ENCODE data around the gene WDR86.

The WDR86 gene

GRCh38 chr7:151395036-151395367 is 14.8 kb downstream of the WDR86 start:
- no peak overlapping the region for H3K4me2 ChIP-seq (ENCODE audit: low read length)
- TF ChIP-seq EZH2phosphoT487 (IDR thresholded peaks at IDR 0.05; ENCODE audit: borderline replicate concordance, low read length): no peak
- no peak for TF ChIP-seq CTCF (IDR thresholded peaks at IDR 0.05; ENCODE audit: low read depth, low read length, poor library complexity, severe bottlenecking)
- H3K9me3 ChIP-seq (ENCODE audit: control insufficient read depth, insufficient read depth, low read length): no peaks in the 10 kb centered on the region
- no peak overlapping the region for H3K27ac ChIP-seq (ENCODE audit: low read depth, low read length)
- peaks cover 4% of the 10 kb centered on the region; the same call in 1 of the 2 replicates for H3K27me3 ChIP-seq (ENCODE audit: control insufficient read depth, low read length)
- no peaks in the 10 kb centered on the region for H3K36me3 ChIP-seq (ENCODE audit: control insufficient read depth, low read length)
- H4K20me1 ChIP-seq (ENCODE audit: control insufficient read depth, insufficient read depth, low read depth, low read length): no peaks in the 10 kb centered on the region
- no peaks in the 10 kb centered on the region for H3K9me2 ChIP-seq (replicated peaks; ENCODE audit: control insufficient read depth, low read length)
- H3K79me2 ChIP-seq (ENCODE audit: control insufficient read depth, low read length): no peaks in the 10 kb centered on the region
- no peak overlapping the region for H3K4me3 ChIP-seq (ENCODE audit: low read length)
- peaks cover 20% of the 10 kb centered on the region for H3K4me1 ChIP-seq (ENCODE audit: control insufficient read depth, low read length)
- H3F3A ChIP-seq (ENCODE audit: control insufficient read depth, insufficient read depth): no peaks in the 10 kb centered on the region

- H3K4me1 ChIP-seq (ENCODE audit: control insufficient read depth, low read length): peaks cover 15% of the 10 kb centered on the region
Measured at GRCh38 chr7:151394076-151395035, 15.5 kb downstream of the WDR86 start.

GRCh38 chr7:151393031-151393977 is 16.5 kb downstream of the WDR86 start:
- Histone ChIP-seq H3F3A (ENCODE audit: control insufficient read depth, insufficient read depth) (no peaks in the 10 kb centered on the region), H3K9me3 (ENCODE audit: control insufficient read depth, insufficient read depth, low read length) (no peaks in the 10 kb centered on the region), H3K27ac (ENCODE audit: low read depth, low read length) (no peak overlapping the region), H3K4me1 (ENCODE audit: control insufficient read depth, low read length) (peaks cover 11% of the 10 kb centered on the region), H3K4me2 (ENCODE audit: low read length) (no peak overlapping the region), H3K36me3 (ENCODE audit: control insufficient read depth, low read length) (no peaks in the 10 kb centered on the region), H3K79me2 (ENCODE audit: control insufficient read depth, low read length) (no peaks in the 10 kb centered on the region), H3K4me3 (ENCODE audit: low read length) (no peak overlapping the region), H3K27me3 (ENCODE audit: control insufficient read depth, low read length) (peaks cover 4% of the 10 kb centered on the region; the same call in 1 of the 2 replicates), H4K20me1 (ENCODE audit: control insufficient read depth, insufficient read depth, low read depth, low read length) (no peaks in the 10 kb centered on the region), H3K9me2 (replicated peaks; ENCODE audit: control insufficient read depth, low read length) (no peaks in the 10 kb centered on the region)
- TF ChIP-seq EZH2phosphoT487 (IDR thresholded peaks at IDR 0.05; ENCODE audit: borderline replicate concordance, low read length) (no peak), CTCF (IDR thresholded peaks at IDR 0.05; ENCODE audit: low read depth, low read length, poor library complexity, severe bottlenecking) (no peak)

More at GRCh38 chr7:151394076-151395035, 15.5 kb downstream of the WDR86 start:
- Histone ChIP-seq H3K4me2 (ENCODE audit: low read length) (no peak overlapping the region), H3K9me3 (ENCODE audit: control insufficient read depth, insufficient read depth, low read length) (no peaks in the 10 kb centered on the region), H3K4me3 (ENCODE audit: low read length) (no peak overlapping the region), H4K20me1 (ENCODE audit: control insufficient read depth, insufficient read depth, low read depth, low read length) (no peaks in the 10 kb centered on the region), H3K27me3 (ENCODE audit: control insufficient read depth, low read length) (peaks cover 4% of the 10 kb centered on the region; the same call in 1 of the 2 replicates), H3K9me2 (replicated peaks; ENCODE audit: control insufficient read depth, low read length) (no peaks in the 10 kb centered on the region), H3K79me2 (ENCODE audit: control insufficient read depth, low read length) (no peaks in the 10 kb centered on the region), H3K27ac (ENCODE audit: low read depth, low read length) (no peak overlapping the region), H3F3A (ENCODE audit: control insufficient read depth, insufficient read depth) (no peaks in the 10 kb centered on the region), H3K36me3 (ENCODE audit: control insufficient read depth, low read length) (no peaks in the 10 kb centered on the region)
- TF ChIP-seq CTCF (IDR thresholded peaks at IDR 0.05; ENCODE audit: low read depth, low read length, poor library complexity, severe bottlenecking): no peak
- no peak for TF ChIP-seq EZH2phosphoT487 (IDR thresholded peaks at IDR 0.05; ENCODE audit: borderline replicate concordance, low read length)

Measured in DOHH2 (cell line).